T-cell (primary cell): Measurements from ENCODE around the gene CDK5RAP2. TPM values are rescaled to one million over a fixed set of nuclear protein-coding genes. Genes with fewer than 3 reads are reported as not detected.
"Not testable (repeated sequence)": the region's sequence is repeated elsewhere in the genome, so short reads cannot be mapped to it uniquely, and the experiment has no call there.

Source experiments
- ATAC-seq, 4 experiments: fragments of 200-7000 bp in 3 of 4; fragments of 150-1000 bp in 1 of 4; cut with Tn5 transposase; replicated peaks in 1 of 4; 1 replicate in 3 of 4; 2 replicates in 1 of 4; pipeline ENCODE4 v1.10.0; 2021; ENCODE audit warnings: moderate library complexity in 3 of 4, mild to moderate bottlenecking in 2 of 4, moderate number of reproducible peaks in 1 of 4
- CTCF ChIA-PET, 2 donors: fragments of 300-600 bp; sonication (Branson Sonifier 250); formaldehyde crosslinking; loops; one replicate each; lab custom pipeline; 2022; ENCODE audit warnings: antibody characterized with exemption in 2 of 2; lab: Charles Lee
- POLR2A ChIA-PET, 2 donors: fragments of 300-600 bp; sonication (Branson Sonifier 250); formaldehyde crosslinking; loops; one replicate each; lab custom pipeline; 2022; ENCODE audit warnings: antibody characterized with exemption in 2 of 2; lab: Charles Lee
- DNase-seq, 35 experiments: peaks; one replicate each; pipeline versions ENCODE4 v3.0.0 to v3.0.0-alpha.2; 2013 to 2023
- H3K27ac ChIP-seq: one replicate; pipeline ENCODE4 v1.5.1; 2013; ENCODE audit warnings: low read length
- H3K27me3 ChIP-seq, 2 experiments: replicated peaks in 1 of 2; 1 replicate in 1 of 2; 2 replicates in 1 of 2; pipeline versions ENCODE4 v1.6.1 to v1.7.0; 2013; ENCODE audit warnings: low read length in 1 of 2, mixed read lengths in 1 of 2; ENCODE audit not compliant: control insufficient read depth in 2 of 2, insufficient read depth in 2 of 2; ENCODE audit errors: extremely low read depth in 1 of 2
- H3K36me3 ChIP-seq, 2 donors: 1 replicate in 1 of 2; 2 replicates in 1 of 2; pipeline versions ENCODE4 v1.6.1 to v1.7.0; 2013; ENCODE audit warnings: low read length in 1 of 2; ENCODE audit not compliant: control insufficient read depth in 2 of 2, insufficient read depth in 1 of 2; ENCODE audit errors: extremely low read depth in 1 of 2
- H3K4me1 ChIP-seq, 2 experiments: 1 replicate in 1 of 2; 2 replicates in 1 of 2; pipeline versions ENCODE4 v1.6.1 to v1.7.0; 2013; ENCODE audit warnings: low read length in 2 of 2, mixed read lengths in 1 of 2; ENCODE audit not compliant: insufficient read depth in 2 of 2, control insufficient read depth in 1 of 2; ENCODE audit errors: extremely low read depth in 1 of 2
- H3K4me3 ChIP-seq, 2 donors: 1 replicate in 1 of 2; 2 replicates in 1 of 2; pipeline versions ENCODE4 v1.5.1 to v1.7.0; 2013; ENCODE audit warnings: mild to moderate bottlenecking in 2 of 2, low read length in 1 of 2, moderate library complexity in 1 of 2; ENCODE audit not compliant: control insufficient read depth in 1 of 2; ENCODE audit errors: extremely low read depth in 1 of 2
- H3K9me3 ChIP-seq: 2 replicates; pipeline ENCODE4 v1.7.0; 2013
- H3K27ac Mint-ChIP-seq, 2 donors: one replicate each; pipeline ENCODE4 v1.8.0; 2020 to 2021; ENCODE audit warnings: mild to moderate bottlenecking in 2 of 2, mixed read lengths in 2 of 2
- H3K27me3 Mint-ChIP-seq, 2 donors: one replicate each; pipeline ENCODE4 v1.8.0; 2021 to 2022; ENCODE audit warnings: mixed read lengths in 2 of 2
- H3K36me3 Mint-ChIP-seq: one replicate; pipeline ENCODE4 v1.8.0; 2021; ENCODE audit warnings: mixed read lengths
- H3K4me1 Mint-ChIP-seq, 3 donors: one replicate each; pipeline ENCODE4 v1.8.0; 2020 to 2022; ENCODE audit warnings: mixed read lengths in 3 of 3, mild to moderate bottlenecking in 1 of 3
- H3K4me3 Mint-ChIP-seq, 3 donors: one replicate each; pipeline ENCODE4 v1.8.0; 2020 to 2022; ENCODE audit warnings: mild to moderate bottlenecking in 3 of 3, mixed read lengths in 3 of 3, moderate library complexity in 3 of 3
- H3K9me3 Mint-ChIP-seq, 3 donors: one replicate each; pipeline ENCODE4 v1.8.0; 2020 to 2022; ENCODE audit warnings: mixed read lengths in 3 of 3
- WGBS: methylation state at CpG from one replicate; pipeline ENCODE4 v1.1.5; 2013; ENCODE audit warnings: missing lambda C conversion rate; ENCODE audit not compliant: insufficient coverage; 5-methylcytosine and 5-hydroxymethylcytosine counted together
- total RNA-seq, 35 experiments: library from RNA in 6 of 35; stranded (reverse) in 6 of 35; fragments of 120-200 nt in 1 of 35; gene quantifications; one replicate each; pipeline versions ENCODE4 v1.2.1 to v1.2.4 and lab custom pipeline; 2013 to 2026

The CDK5RAP2 gene
- total RNA-seq, 5 donors from 2014 or later (not counting 1 experiment from before 2014, with no cell fraction given) = 66.3 to 79.8 (median 73.9) TPM

GRCh38 chr9:120557205-120557604 lies 22.8 kb downstream of the CDK5RAP2 start:
- Mint-ChIP-seq H3K27me3 (no peaks in the 10 kb centered on the region), H3K36me3 (peaks cover 49% of the 10 kb centered on the region), H3K27ac (no peak overlapping the region), H3K4me1 (peaks cover 12 to 19% (median 15%) of the 10 kb centered on the region in 3 donors), H3K9me3 (no peaks in the 10 kb centered on the region), H3K4me3 (no peak overlapping the region)
- CTCF ChIA-PET = no interaction called here
- POLR2A ChIA-PET = no interaction called here
- Histone ChIP-seq H3K4me1 (no peaks in the 10 kb centered on the region), H3K27ac (no peak overlapping the region), H3K4me3 (no peak overlapping the region), H3K9me3 (no peaks in the 10 kb centered on the region), H3K36me3 (peaks cover 0 to 26% of the 10 kb centered on the region in 2 donors), H3K27me3 (no peaks in the 10 kb centered on the region)
- WGBS = no CpG with 5 or more reads among the region's 2 CpGs
- ATAC-seq = no peak
- DNase-seq = no peak

- Mint-ChIP-seq H3K4me1 (peaks cover 10 to 17% (median 15%) of the 10 kb centered on the region in 3 donors), H3K27me3 (no peaks in the 10 kb centered on the region), H3K27ac (no peak overlapping the region), H3K4me3 (no peak overlapping the region), H3K36me3 (peaks cover 50% of the 10 kb centered on the region), H3K9me3 (no peaks in the 10 kb centered on the region)
- no peaks in the 10 kb centered on the region for H3K27me3 ChIP-seq
- H3K4me3 ChIP-seq = no peak overlapping the region
- H3K27ac ChIP-seq = no peak overlapping the region
- no peaks in the 10 kb centered on the region for H3K9me3 ChIP-seq
- ChIA-PET CTCF (no interaction called here), POLR2A (no interaction called here)
- 100% methylated on average over 1 of the region's 3 CpGs for WGBS
- ATAC-seq (no peak), DNase-seq (no peak)
- no peaks in the 10 kb centered on the region for H3K4me1 ChIP-seq
- peaks cover 0 to 21% of the 10 kb centered on the region in 2 donors for H3K36me3 ChIP-seq
Measured at GRCh38 chr9:120556775-120557174, 23.2 kb downstream of the CDK5RAP2 start.

GRCh38 chr9:120555839-120556238 lies 24.1 kb downstream of the CDK5RAP2 start:
- Mint-ChIP-seq H3K4me1 (peaks cover 10 to 24% (median 19%) of the 10 kb centered on the region in 3 donors), H3K36me3 (peaks cover 59% of the 10 kb centered on the region), H3K4me3 (no peak overlapping the region), H3K27me3 (no peaks in the 10 kb centered on the region), H3K27ac (no peak overlapping the region), H3K9me3 (no peaks in the 10 kb centered on the region)
- no peaks in the 10 kb centered on the region for H3K4me1 ChIP-seq
- no peak for ATAC-seq
- H3K27ac ChIP-seq = no peak overlapping the region
- H3K9me3 ChIP-seq = no peaks in the 10 kb centered on the region
- POLR2A ChIA-PET = no interaction called here
- no peak for DNase-seq
- H3K36me3 ChIP-seq = peaks cover 0 to 23% of the 10 kb centered on the region in 2 donors
- H3K4me3 ChIP-seq = no peak overlapping the region
- WGBS = no CpG with 5 or more reads among the region's 4 CpGs
- CTCF ChIA-PET = no interaction called here
- no peaks in the 10 kb centered on the region for H3K27me3 ChIP-seq

GRCh38 chr9:120552210-120552704 lies 27.7 kb downstream of the CDK5RAP2 start:
- POLR2A ChIA-PET, H3K9me3 ChIP-seq, H3K4me3 Mint-ChIP-seq, H3K9me3 Mint-ChIP-seq, ATAC-seq, CTCF ChIA-PET, DNase-seq, H3K27me3 ChIP-seq, H3K27me3 Mint-ChIP-seq, H3K4me3 ChIP-seq, H3K27ac ChIP-seq, H3K4me1 ChIP-seq, H3K27ac Mint-ChIP-seq: not testable (repeated sequence)
- peaks cover 4 to 11% (median 10%) of the 10 kb centered on the region in 3 donors for H3K4me1 Mint-ChIP-seq
- H3K36me3 ChIP-seq = peaks cover 9 to 41% of the 10 kb centered on the region in 2 donors
- H3K36me3 Mint-ChIP-seq = peaks cover 65% of the 10 kb centered on the region
- WGBS = no CpG with 5 or more reads among the region's 7 CpGs

- no peak for ATAC-seq
- peaks cover 76% of the 10 kb centered on the region for H3K36me3 Mint-ChIP-seq
- peaks cover 17 to 87% of the 10 kb centered on the region in 2 donors for H3K36me3 ChIP-seq
- H3K4me1 Mint-ChIP-seq = peaks cover 0 to 14% (median 2%) of the 10 kb centered on the region in 3 donors
- H3K9me3 Mint-ChIP-seq = no peaks in the 10 kb centered on the region
- H3K27me3 ChIP-seq = no peaks in the 10 kb centered on the region
- ChIA-PET CTCF (no interaction called here), POLR2A (no interaction called here)
- no peaks in the 10 kb centered on the region for H3K4me1 ChIP-seq
- no peaks in the 10 kb centered on the region for H3K27me3 Mint-ChIP-seq
- no peak overlapping the region for H3K4me3 Mint-ChIP-seq
- no peak overlapping the region for H3K27ac ChIP-seq
- no peak overlapping the region for H3K4me3 ChIP-seq
- 100% methylated on average over 1 of the region's 6 CpGs for WGBS
- DNase-seq = no peak
- H3K9me3 ChIP-seq = no peaks in the 10 kb centered on the region
- no peak overlapping the region for H3K27ac Mint-ChIP-seq
Measured at GRCh38 chr9:120545701-120546550, 34.0 kb downstream of the CDK5RAP2 start.

- no peak overlapping the region for H3K27ac Mint-ChIP-seq
- H3K4me3 Mint-ChIP-seq = no peak overlapping the region
- 100% methylated on average over 1 of the region's 1 CpG for WGBS
- CTCF ChIA-PET = no interaction called here
- no peaks in the 10 kb centered on the region for H3K9me3 Mint-ChIP-seq
- no peaks in the 10 kb centered on the region for H3K9me3 ChIP-seq
- H3K36me3 Mint-ChIP-seq = peaks cover 80% of the 10 kb centered on the region
- no peak for DNase-seq
- no peak overlapping the region for H3K4me3 ChIP-seq
- peaks cover 0 to 11% (median 2%) of the 10 kb centered on the region in 3 donors for H3K4me1 Mint-ChIP-seq
- no peaks in the 10 kb centered on the region for H3K27me3 Mint-ChIP-seq
- POLR2A ChIA-PET = no interaction called here
- H3K27me3 ChIP-seq = no peaks in the 10 kb centered on the region
- H3K4me1 ChIP-seq = no peaks in the 10 kb centered on the region
- H3K27ac ChIP-seq = no peak overlapping the region
- H3K36me3 ChIP-seq = peaks cover 13 to 87% of the 10 kb centered on the region in 2 donors
- no peak for ATAC-seq
Measured at GRCh38 chr9:120544441-120544840, 35.5 kb downstream of the CDK5RAP2 start.
